GM21717 (cell line): ENCODE results near the gene GPAT2.
"Not testable (repeated sequence)": the region's sequence is repeated elsewhere in the genome, so short reads cannot be mapped to it uniquely, and the experiment has no call there.

ENCODE experiments used
- ATAC-seq: cut with Tn5 transposase; IDR thresholded peaks from one replicate; pipeline ENCODE4 v1.9.1; 2021; ENCODE audit warnings: mild to moderate bottlenecking, moderate library complexity; ENCODE audit not compliant: unreplicated experiment

The GPAT2 gene, protein sequence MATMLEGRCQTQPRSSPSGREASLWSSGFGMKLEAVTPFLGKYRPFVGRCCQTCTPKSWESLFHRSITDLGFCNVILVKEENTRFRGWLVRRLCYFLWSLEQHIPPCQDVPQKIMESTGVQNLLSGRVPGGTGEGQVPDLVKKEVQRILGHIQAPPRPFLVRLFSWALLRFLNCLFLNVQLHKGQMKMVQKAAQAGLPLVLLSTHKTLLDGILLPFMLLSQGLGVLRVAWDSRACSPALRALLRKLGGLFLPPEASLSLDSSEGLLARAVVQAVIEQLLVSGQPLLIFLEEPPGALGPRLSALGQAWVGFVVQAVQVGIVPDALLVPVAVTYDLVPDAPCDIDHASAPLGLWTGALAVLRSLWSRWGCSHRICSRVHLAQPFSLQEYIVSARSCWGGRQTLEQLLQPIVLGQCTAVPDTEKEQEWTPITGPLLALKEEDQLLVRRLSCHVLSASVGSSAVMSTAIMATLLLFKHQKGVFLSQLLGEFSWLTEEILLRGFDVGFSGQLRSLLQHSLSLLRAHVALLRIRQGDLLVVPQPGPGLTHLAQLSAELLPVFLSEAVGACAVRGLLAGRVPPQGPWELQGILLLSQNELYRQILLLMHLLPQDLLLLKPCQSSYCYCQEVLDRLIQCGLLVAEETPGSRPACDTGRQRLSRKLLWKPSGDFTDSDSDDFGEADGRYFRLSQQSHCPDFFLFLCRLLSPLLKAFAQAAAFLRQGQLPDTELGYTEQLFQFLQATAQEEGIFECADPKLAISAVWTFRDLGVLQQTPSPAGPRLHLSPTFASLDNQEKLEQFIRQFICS

DNA sequence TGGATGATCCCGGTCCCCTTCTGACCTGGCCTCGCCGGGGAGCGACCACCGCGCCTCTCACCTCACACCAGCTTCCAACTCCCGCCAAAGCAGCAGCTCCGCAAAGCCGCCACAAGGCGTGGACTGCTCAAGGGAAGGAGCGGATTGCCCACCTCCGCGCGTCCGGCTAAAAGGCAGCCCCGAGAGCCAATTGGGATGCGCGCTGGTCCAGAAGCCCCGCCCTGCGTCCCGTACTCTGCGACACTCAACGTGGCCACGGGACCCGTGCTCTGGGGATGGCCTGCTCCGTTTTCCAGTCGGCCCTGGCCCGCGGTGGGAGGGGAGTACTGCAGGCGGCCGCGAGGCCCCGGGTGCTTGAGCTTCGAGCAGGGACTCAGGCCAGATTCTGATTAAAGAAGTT, at the start of gene GPAT2:
TSS of gene GPAT2 (minus strand) at position 125 of the 400 bp plus-strand sequence. CDS start 2,557 bp downstream, outside the sequence.
- ATAC-seq = not testable (repeated sequence)

DNA sequence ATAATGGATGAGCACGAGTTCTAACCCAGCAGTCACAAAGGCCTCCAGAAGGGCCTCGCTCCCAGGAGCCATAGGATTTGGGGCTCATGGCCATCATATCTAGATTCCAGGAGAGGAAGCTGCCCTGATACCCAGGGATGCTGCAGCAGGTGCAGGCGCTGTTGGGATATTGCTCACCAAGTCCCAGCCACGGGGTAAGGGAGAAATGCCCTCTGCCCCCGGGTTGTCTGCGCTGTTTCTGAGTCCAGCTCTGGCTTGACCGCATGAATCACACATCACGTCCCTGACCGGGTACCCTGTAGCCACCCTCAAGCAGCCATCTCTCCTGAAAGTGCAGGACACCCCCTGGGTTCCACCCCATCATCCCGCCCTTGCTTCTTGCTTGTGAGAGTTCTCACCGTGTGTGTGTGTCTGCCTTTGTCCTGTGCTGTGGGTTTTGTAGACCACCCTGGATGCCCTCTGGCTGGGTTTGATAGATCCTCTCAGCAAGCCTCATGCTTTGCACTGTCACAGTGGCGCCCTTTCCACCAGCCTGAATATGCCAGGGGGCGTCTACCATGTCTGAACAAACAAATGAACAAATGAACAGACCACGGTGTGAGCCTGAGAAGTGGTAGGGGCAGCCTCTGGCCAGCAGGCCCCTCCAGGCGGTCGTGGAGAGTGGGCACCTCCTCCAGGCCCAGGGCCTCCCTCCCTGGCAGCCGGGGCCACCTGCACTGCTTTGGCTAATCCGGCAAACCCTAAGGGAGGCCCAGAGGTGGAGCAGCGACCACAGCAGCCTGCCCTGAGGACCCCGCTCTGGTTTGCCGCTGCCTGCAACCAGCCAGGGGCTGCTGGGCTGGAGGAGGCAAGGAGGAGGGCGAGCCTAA, 49.5 kb upstream of the GPAT2 start:
- ATAC-seq = no peak

DNA sequence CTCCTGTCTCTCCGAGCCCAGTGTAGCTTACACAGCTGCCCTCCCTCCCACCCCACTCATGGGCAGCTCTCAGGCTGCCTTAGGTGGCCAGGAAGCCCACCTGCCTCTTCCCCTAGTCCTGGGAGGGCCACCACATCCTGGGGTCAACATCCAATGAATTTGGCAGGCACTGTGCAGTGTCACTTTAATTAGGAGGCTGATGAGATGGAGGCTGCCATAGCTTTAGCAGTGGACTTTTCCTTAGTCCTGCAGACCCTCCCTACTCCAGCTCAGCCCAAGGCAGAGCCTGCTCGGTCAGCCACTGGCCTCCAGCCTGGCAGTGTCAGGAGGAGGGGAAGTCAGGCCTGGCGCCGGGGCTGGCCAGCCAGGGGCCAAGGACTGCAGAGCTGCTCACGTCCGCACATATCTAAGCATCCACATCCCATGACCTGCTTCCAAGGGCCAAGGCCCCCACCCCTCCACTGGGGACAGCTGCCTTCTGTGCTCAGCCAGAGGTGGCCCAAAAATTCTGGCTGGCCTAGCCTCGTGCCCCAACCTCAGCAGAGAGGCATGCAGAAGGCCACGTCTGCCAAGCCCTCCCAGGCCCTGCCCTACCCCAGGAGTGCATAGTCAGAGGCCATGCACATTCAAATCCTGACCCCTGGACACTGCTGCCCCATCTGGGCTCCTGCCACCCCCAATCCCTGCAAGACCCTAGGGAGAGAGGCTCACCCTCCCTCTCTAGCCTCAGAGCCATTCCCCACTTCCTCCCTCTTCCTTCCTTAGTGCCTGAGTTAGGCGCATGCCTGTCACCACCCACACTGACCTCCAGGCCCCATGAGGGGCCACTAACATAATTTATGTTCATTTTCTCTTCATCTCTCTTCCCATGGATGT, 48.6 kb upstream of the GPAT2 start:
- no peak for ATAC-seq

DNA sequence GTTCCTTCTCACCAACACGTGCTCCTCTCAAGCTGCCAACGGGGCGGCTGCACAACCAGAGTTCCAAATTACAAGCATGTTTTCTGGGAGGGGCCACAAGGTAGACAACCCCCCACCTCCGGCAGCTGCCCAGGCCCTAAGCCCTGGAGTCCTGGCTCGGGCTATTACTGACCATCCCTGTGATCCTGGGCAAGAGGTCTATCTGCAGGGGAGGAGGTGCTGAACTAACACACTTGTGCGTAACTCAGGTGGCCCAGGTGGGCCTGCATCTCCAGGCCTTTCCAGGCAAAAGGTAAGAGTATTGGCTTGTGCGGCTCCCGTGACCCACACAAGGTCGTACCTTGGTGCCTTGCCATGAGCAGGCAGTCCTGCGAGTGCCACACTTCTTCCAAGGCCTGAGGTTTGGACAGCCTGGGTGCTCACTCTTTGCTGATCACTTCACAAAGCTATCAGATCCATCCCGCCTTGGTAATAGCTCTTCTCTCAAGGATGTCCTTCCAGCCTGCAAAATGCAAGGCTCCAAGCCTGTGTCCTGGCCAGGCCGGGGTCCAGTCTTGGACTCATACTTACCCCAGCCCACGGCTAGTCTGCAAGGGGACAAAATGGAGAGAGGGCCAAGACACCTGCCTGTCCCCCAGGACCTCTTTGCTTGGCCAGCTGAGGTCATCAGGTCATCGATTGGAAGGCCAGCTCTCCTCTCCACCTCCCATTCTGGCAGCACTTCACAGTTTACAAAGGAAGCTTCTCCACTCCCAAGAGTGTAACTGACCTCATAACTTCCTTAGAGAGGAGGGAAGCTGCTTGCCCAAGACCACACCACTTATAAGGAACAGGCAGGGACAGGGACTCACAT, 47.7 kb upstream of the GPAT2 start:
- no peak for ATAC-seq

DNA sequence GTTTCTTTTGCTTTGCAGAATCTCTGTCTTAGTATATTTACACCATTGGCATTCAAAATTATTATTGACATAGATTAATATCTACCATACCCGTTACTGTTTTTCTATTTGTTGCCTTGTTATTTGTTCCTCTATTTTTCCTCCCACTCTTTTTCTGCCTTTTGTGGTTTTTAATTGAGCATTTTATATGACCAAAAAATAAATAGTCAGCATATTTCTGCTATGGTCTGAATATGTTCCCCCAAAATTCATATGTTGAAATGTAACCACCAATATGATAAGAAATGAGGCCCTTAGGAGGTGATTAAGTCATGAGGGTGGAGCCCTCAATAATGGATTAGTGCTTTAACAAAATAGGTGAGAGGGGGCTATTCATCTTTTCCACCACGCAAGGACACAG, 46.3 kb upstream of the GPAT2 start:
- no peak for ATAC-seq

DNA sequence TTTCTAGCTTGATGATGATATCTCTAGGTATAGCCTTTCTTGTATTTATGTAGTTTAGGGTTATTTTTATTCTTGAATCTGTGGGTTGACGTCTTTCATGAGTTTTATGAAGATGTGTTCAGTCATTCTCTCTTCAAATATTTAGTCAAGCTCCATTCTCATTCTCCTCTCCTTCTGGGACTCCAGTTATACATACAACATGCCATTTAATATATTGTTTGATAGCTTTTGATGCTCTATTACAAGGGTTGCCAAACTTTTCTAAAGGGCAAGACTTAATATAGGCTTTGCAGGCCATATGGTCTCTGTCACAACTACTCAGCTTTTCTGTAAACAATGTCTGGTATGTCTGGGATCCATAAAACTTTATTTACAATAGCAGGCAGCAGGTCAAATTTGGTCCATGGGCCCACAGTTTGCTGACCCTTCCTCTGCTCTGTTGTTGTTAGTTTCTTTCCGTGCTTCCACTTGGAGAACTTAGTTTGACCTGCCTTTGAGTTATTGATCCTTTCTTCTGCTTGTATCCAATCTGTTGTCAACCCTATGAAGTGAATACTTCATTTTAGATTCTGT, 40.6 kb upstream of the GPAT2 start:
- ATAC-seq = no peak

DNA sequence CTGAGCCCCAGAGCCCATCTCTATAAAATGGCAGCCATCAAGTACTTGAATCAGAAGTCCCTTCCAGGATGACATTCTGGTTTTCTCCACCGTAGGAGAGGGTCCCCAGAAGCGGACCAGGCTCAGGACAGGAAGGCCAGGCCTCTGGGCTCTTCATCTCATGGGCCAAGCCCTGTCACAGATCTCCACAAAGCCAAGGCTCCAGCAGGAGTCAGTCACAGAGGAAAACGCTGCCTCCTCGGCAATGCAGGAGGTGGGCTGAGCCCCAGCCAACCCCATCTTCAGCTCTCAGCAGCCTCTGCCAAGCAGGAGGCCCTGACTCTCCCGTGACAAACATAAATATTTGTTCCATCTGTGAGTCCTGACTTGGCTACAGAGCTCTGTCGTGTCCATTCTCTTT, 39.4 kb upstream of the GPAT2 start:
- ATAC-seq = no peak

DNA sequence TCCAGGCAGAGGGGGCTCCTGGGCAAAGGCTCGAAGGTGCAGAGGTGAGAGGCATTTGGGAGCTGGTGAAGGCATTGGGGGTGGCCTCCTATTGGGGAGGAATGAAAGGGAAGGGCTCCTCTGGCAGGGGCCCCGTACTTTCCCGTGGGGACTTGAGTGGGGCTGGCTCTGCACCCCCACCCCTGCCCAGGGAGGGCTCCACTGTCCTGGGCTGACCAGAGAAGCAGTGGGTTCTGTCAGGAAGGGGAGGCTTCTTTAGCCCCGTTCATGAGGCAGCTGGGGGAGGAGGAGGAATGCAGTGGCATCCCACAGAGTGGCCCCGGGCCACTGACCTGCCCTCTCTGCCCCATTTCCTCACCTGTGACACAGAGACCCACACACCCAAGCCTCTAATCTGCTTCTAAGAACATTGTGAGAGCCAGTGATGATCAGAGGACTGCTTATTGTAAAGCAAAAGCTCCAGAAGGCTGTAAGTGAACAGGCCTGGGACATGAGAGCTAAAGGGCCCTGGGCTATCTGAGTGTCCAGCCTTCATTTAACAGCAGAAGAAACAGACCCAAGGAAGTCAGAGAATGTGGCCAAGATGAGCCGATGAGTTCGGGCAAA, 38.6 kb upstream of the GPAT2 start:
- ATAC-seq = no peak

DNA sequence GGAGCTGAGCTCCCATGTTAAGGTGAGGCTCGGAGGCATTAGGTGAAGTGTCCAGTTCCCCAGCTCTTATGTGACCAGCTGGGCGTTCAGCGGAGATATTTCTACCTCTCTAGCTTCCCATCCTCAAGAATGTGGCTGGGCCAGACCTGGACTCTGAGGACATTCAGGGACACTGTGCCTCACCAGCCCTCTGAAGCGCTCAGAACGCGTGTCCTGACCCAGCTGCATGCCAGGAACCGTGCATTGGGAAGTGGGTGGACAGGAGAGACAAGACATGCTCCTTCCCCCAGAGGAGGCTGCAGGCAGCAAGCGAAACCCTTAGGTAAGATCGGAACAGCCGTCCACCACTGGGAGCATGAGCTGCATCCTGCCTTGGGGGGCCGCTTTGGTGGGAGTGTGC, 38.0 kb upstream of the GPAT2 start:
- ATAC-seq = no peak

DNA sequence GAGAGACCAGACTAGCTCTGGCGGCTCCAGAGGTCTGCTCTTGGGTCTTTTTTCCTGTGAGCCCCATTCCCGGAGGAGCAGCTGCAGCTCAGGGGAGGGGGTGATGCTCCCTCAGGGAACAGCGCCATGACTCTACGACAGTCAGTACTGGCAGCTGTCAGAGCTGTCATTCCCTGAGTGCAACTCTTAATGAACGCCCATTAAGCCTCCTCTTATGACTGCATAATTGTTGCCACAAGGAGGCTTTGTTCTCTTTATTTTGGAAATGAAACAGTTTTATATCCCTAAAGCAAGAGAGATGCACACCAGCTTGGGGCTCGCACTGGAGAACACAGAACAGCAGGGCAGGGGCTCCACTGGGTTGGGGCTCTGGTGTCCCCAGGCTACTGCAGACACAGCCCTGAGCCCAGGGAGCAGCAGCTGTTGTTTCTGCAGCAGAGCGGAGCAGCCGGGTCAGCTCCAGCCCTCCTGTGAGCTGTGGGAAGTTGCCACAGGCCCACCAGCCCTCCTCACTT, 37.3 kb upstream of the GPAT2 start:
- ATAC-seq = not testable (repeated sequence)

DNA sequence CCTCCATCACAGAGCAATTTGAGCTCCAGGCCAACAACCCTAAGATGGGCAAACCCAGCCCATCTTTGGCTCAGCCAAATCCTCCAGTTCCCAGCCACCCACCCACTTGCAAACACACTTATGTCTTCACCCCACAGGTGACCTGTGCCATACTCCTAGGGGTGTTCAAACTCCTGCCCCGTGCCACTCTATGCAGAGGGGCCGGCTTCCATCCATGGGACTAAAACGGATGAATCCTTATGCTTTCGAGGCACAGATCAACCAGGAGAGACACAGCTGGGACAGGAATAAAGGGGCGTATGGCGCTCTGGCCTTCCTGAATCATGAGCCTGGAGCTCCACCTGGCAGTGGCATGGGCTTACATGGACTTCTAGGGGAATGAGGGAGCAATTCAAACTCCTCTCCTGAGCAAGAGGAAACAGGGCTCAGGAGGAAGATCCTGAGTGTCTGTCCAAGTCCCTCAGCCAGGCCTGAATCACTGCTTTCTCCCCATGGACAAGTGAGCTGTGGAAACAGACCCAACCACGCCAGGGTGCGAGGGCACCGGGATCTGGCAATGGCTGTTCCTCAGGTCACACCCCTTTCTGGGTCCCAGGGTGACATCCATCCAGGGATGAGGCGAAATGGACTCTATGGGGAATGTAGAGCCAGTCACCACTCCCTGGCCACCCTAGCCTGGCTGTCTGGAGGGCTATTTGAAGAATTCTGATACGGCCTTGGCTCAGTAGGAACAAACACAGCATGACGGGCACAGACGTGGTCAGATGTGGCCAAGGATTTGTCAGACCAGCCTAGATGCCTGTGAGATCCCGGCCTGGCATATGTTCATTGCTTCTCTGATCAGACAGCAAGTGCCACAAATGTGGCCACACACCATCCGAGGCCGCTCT, 36.6 kb upstream of the GPAT2 start:
- not testable (repeated sequence) for ATAC-seq

DNA sequence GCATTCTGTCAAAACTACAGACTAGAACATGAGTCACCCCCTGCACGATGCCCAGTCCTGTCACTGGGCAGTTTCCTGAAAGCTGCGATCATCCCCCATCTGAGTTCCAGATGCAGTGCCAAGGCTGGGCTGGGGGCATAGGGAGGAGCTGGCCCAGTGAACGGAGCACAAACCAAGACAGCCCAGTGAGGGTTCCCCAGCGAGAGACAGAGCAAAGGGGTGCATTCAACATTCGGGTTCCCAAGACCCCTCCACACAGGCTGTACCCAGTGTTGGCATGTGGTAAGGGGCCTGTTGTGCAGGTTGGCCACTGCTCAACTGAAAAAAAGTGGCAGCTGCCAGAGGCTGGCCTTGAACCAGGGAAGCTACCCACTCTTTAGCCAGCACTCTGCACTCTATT, 35.6 kb upstream of the GPAT2 start:
- not testable (repeated sequence) for ATAC-seq

DNA sequence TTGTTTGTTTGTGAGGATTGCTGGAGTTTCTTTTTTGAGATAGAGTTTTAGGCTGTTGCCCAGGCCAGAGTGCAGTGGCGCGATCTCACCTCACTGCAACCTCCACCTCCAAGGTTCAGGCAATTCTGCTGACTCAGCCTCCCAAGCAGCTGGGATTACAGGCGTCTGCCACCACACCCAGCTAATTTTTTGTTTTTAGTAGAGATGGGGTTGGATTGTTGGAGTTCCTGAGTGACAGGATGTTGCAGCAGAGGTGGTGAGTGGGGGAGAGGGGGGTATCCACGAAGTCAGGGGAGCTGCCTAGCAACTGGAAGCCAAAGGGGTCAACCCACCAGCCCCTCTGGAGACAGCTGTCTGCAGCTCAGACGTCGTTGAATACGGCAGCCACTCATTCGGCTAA, 35.2 kb upstream of the GPAT2 start:
- not testable (repeated sequence) for ATAC-seq

DNA sequence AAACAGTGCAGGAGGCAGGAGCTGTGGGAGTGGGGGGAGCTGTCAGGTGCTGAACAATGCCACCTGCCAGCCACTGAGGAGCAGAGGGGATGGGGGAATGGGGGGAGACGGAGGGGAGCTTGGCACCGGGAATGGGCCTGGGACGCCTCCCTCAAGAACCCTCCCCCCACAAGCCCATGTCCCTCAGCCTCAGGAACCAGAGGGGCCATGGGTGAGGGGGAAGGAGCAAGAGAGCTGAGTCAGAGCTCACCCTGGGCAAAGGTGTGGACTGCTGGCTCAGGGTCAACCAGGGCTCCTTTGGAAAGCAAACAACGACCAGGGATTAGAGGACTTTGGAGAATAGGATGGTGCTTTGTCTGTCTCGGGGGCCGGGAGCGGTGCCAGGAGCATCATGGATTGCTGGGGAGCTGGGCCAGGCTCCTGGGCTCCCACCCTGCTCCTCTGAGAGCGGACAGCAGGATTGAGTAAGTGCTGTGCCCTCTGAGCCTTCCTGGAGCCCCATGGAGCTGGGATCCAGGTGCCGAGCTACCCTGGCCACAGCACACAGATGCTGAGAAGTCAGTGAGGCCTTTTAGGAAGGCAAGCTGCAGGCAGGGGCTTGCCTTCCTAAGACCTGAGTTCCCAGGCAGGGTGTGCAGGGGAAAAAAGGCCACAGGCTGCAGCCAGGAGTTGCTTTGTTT, 33.3 kb upstream of the GPAT2 start:
- ATAC-seq = not testable (repeated sequence)

DNA sequence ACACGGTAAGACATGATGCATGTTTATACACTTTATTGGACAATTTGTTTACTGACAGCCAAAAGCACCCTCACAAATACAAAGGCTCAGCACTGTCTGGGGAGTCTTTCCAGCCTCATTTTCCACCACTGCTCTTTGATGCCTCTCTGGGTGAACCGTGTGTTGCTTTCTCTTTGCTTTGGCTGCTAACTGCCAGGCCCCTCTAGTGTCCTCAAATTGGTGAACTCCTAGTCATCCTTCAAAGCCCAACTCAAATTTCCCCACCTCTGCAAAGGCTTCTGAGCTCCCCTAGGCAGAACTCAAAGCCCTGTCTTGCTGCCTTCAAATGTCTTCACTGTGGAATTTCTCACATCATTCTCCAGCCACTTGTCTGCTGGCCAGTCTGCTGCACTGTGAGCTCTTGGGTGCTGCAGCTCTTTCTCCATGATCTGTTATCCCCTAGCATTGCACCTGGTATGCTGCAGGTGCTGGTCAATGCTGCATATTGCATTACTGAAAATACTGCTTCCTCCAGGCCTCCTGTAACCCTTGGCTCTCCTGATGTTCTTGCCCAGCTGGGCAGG, 32.5 kb upstream of the GPAT2 start:
- not testable (repeated sequence) for ATAC-seq

DNA sequence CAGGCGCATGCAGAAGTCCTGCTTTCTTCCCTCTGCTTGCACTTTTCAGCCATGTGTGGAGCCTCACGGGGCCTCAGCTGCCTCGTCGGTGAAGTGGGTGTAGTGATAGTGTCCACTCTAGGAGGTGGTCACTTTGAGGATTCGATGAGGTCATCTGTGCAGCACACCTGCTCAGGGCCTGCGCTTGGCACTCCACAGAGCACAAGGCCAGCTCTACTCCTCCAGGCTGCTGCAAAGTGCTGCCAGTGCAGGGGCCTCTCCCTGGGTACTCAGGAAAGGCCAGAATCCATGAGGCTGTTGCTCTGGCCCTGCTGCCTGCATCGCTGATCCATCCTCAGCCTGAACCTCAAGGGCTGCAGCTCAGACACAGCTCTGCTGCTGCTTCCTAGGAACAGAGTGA, 31.8 kb upstream of the GPAT2 start:
- not testable (repeated sequence) for ATAC-seq
